ENCODE data around the gene MOV10. TPM values are rescaled to one million over a fixed set of nuclear protein-coding genes. Genes with fewer than 3 reads are reported as not detected.

Gene MOV10
- total and polyA plus RNA-seq, 10 of the 15 experiments (the other 5 are each of a cell fraction or from before 2014, with no cell fraction given), result 21.0 to 80.3 (median 49.8) TPM

DNA sequence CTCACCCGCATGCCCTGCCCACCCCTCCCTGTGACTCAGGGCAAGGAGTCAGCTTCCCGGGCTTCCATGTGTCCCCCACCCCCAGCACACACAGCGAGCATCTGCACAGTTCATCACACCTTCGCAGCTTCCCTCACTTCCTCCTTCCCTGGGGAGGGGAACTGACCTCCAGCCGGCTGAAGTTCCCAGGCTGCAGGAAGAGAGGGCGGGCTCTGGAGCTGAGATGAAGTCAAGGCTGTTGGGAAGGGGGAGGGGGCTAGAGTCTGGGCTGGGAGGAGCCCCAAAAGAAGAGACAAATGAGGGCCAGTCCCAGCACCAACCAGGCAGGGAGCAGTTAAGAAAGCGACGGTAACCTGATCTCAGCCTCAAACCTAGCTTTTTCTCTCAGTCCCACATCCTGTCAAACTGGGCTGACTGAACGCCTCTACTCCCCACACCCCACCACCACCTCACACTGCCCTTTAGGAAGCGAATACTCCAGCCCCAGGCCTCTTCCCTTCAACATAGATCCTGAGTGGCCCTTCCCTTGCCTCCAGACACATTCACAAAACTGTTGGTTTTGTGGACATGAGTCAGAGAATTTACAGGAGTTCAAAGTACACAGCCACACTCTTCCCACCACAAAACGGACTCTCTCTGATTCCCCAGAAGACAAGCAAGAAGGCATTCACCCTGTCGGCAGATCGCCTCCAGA is 30.6 kb downstream of the MOV10 start (continued):
- TF ChIP-seq, protein P1, sequence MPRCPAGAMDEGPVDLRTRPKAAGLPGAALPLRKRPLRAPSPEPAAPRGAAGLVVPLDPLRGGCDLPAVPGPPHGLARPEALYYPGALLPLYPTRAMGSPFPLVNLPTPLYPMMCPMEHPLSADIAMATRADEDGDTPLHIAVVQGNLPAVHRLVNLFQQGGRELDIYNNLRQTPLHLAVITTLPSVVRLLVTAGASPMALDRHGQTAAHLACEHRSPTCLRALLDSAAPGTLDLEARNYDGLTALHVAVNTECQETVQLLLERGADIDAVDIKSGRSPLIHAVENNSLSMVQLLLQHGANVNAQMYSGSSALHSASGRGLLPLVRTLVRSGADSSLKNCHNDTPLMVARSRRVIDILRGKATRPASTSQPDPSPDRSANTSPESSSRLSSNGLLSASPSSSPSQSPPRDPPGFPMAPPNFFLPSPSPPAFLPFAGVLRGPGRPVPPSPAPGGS (IDR thresholded peaks at IDR 0.05; ENCODE audit: borderline replicate concordance, insufficient read depth, low read depth, low read length, poor library complexity, severe bottlenecking), result no peak
- TF ChIP-seq MXI1 (IDR thresholded peaks at IDR 0.05; ENCODE audit: low read depth, low read length) (no peak; the same call in 1 of the 2 replicates), WRNIP1 (IDR thresholded peaks at IDR 0.05; ENCODE audit: borderline replicate concordance, low read depth, low read length) (no peak), USF1 (IDR thresholded peaks at IDR 0.05; ENCODE audit: borderline replicate concordance, extremely low read length, insufficient read depth, low read depth, low read length) (no peak), TAF1 (IDR thresholded peaks at IDR 0.05; ENCODE audit: borderline replicate concordance, low read depth, low read length) (peak; percentile 89), ZNF384 (IDR thresholded peaks at IDR 0.05; ENCODE audit: borderline replicate concordance, low read depth, low read length) (no peak), JUNB (IDR thresholded peaks at IDR 0.05) (no peak), ETV6 (conservative IDR thresholded peaks at IDR 0.05 in 1 of 2, IDR thresholded peaks at IDR 0.05 in 1 of 2; ENCODE audit: borderline replicate concordance in 1 of 2, low read depth in 1 of 2) (no peak), MYC (IDR thresholded peaks at IDR 0.05; ENCODE audit: insufficient read depth, insufficient read length, insufficient replicate concordance, low read length, severe bottlenecking) (no peak), ZZZ3 (IDR thresholded peaks at IDR 0.05; ENCODE audit: control insufficient read depth, insufficient read length, low read depth) (no peak), BACH1 (IDR thresholded peaks at IDR 0.05; ENCODE audit: borderline replicate concordance) (no peak), BCL11A (IDR thresholded peaks at IDR 0.05; ENCODE audit: low read depth, low read length) (no peak), SRF (IDR thresholded peaks at IDR 0.05; ENCODE audit: low read depth in 2 of 2, low read length in 2 of 2) (no peak), JUND (IDR thresholded peaks at IDR 0.05; ENCODE audit: low read depth, low read length) (no peak), E2F8 (IDR thresholded peaks at IDR 0.05; ENCODE audit: low read depth, partially characterized antibody) (no peak), CHD2 (IDR thresholded peaks at IDR 0.05; ENCODE audit: borderline replicate concordance, low read depth, low read length) (no peak; the same call in 1 of the 2 replicates), EZH2 (IDR thresholded peaks at IDR 0.05; ENCODE audit: borderline replicate concordance, control insufficient read depth, low read depth, low read length) (no peak), HDAC2 (IDR thresholded peaks at IDR 0.05) (no peak), NRF1 (conservative IDR thresholded peaks at IDR 0.05; ENCODE audit: low read depth, low read length) (no peak), CBFB (IDR thresholded peaks at IDR 0.05; ENCODE audit: low read depth) (no peak), TCF12 (IDR thresholded peaks at IDR 0.05; ENCODE audit: low read depth, low read length) (no peak)
- TF ChIP-seq, protein P2, sequence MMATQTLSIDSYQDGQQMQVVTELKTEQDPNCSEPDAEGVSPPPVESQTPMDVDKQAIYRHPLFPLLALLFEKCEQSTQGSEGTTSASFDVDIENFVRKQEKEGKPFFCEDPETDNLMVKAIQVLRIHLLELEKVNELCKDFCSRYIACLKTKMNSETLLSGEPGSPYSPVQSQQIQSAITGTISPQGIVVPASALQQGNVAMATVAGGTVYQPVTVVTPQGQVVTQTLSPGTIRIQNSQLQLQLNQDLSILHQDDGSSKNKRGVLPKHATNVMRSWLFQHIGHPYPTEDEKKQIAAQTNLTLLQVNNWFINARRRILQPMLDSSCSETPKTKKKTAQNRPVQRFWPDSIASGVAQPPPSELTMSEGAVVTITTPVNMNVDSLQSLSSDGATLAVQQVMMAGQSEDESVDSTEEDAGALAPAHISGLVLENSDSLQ (IDR thresholded peaks at IDR 0.05), result peak; percentile 38

Data from GM12878 (cell line).